SK-N-SH (cell line): ENCODE measurements around the gene ZCCHC8. TPM values are rescaled to one million over a fixed set of nuclear protein-coding genes. Genes with fewer than 3 reads are reported as not detected.

ENCODE experiments used
- CTCF ChIA-PET: fragments of 300-600, 350-600 bp; formaldehyde crosslinking; extraction: SDS; loops from one replicate; lab custom pipeline; 2021; lab: Yijun Ruan, JAX
- POLR2A ChIA-PET: fragments of 350-600 bp; sonication (Branson Sonifier 250); formaldehyde crosslinking; extraction: SDS; loops from one replicate; lab custom pipeline; 2020; ENCODE audit warnings: antibody characterized with exemption, inconsistent platforms; lab: Yijun Ruan, JAX
- DNase-seq: peaks from one replicate; pipeline ENCODE4 v3.0.0; 2012
- H2AFZ ChIP-seq: fragments of 200-600 bp; sonication (generic); 2 replicates; pipeline ENCODE4 v1.8.1; 2016; ENCODE audit warnings: antibody characterized with exemption, mild to moderate bottlenecking, low read depth
- H3F3A ChIP-seq: fragments of 200-600 bp; sonication (generic); replicated peaks from 2 replicates; pipeline ENCODE3; 2016; ENCODE audit warnings: antibody characterized with exemption, mild to moderate bottlenecking; ENCODE audit not compliant: insufficient read depth
- H3K27ac ChIP-seq, 2 experiments: fragments of 200-500 bp in 1 of 2; fragments of 200-600 bp in 1 of 2; sonication (Bioruptor generic) in 1 of 2; sonication (generic), shearing (Covaris generic) in 1 of 2; 2 replicates each; pipeline versions ENCODE4 v1.5.1 to v1.6.1; 2014 to 2016; ENCODE audit warnings: low read depth in 2 of 2, inconsistent platforms in 1 of 2, low read length in 1 of 2, mild to moderate bottlenecking in 1 of 2, mixed read lengths in 1 of 2
- H3K27me3 ChIP-seq: fragments of 200-600 bp; sonication (generic), shearing (Covaris generic); 2 replicates; pipeline ENCODE4 v1.6.1; 2016; ENCODE audit warnings: mixed run types; ENCODE audit not compliant: insufficient read depth
- H3K36me3 ChIP-seq, 2 experiments: fragments of 200-500 bp in 1 of 2; fragments of 200-600 bp in 1 of 2; sonication (Bioruptor generic) in 1 of 2; sonication (generic) in 1 of 2; replicated peaks in 1 of 2; 2 replicates each; pipeline versions ENCODE3 to v1.5.1; 2014 to 2016; ENCODE audit warnings: low read length in 1 of 2, mild to moderate bottlenecking in 1 of 2; ENCODE audit not compliant: insufficient read depth in 2 of 2, control insufficient read depth in 1 of 2
- H3K4me1 ChIP-seq, 2 experiments: fragments of 200-500 bp in 1 of 2; fragments of 200-600 bp in 1 of 2; sonication (Bioruptor generic) in 1 of 2; sonication (generic), shearing (Covaris generic) in 1 of 2; 2 replicates each; pipeline versions ENCODE4 v1.5.1 to v1.6.1; 2014 to 2016; ENCODE audit warnings: low read depth in 1 of 2, low read length in 1 of 2, mixed run types in 1 of 2; ENCODE audit not compliant: insufficient read depth in 2 of 2, control insufficient read depth in 1 of 2
- H3K4me2 ChIP-seq: fragments of 200-600 bp; sonication (generic), shearing (Covaris generic); 2 replicates; pipeline ENCODE4 v1.6.1; 2017; ENCODE audit warnings: mixed run types
- H3K4me3 ChIP-seq, 2 experiments: fragments of 200-500 bp in 1 of 2; fragments of 200-600 bp in 1 of 2; sonication (Bioruptor generic) in 1 of 2; sonication (generic), shearing (Covaris generic) in 1 of 2; 2 replicates each; pipeline versions ENCODE4 v1.5.1 to v1.8.1; 2014 to 2016; ENCODE audit warnings: low read depth in 2 of 2, inconsistent platforms in 1 of 2, low read length in 1 of 2, mild to moderate bottlenecking in 1 of 2, mixed read lengths in 1 of 2, moderate library complexity in 1 of 2
- H3K79me2 ChIP-seq: fragments of 200-600 bp; sonication (generic); 2 replicates; pipeline ENCODE4 v1.8.1; 2017; ENCODE audit warnings: mild to moderate bottlenecking; ENCODE audit not compliant: insufficient read depth
- H3K9ac ChIP-seq: fragments of 200-600 bp; sonication (generic); 2 replicates; pipeline ENCODE4 v1.6.1; 2017; ENCODE audit warnings: mixed run types
- H3K9me2 ChIP-seq: fragments of 200-600 bp; sonication (generic); 2 replicates; pipeline ENCODE4 v1.6.1; 2017; ENCODE audit warnings: mixed run types
- H3K9me3 ChIP-seq: fragments of 200-600 bp; sonication (generic); 2 replicates; pipeline ENCODE4 v1.6.1; 2017; ENCODE audit warnings: mixed run types, mild to moderate bottlenecking, moderate library complexity
- H4K20me1 ChIP-seq: fragments of 200-600 bp; sonication (generic); 2 replicates; pipeline ENCODE4 v1.6.1; 2017; ENCODE audit warnings: mild to moderate bottlenecking, mixed run types; ENCODE audit not compliant: insufficient read depth
- ELF1 ChIP-seq: IDR thresholded peaks from 2 replicates; pipeline ENCODE4 v1.4.0; 2012
- EP300 ChIP-seq, 2 experiments: IDR thresholded peaks; 2 replicates each; pipeline versions ENCODE4 v1.4.0 to v1.6.1; 2012; ENCODE audit warnings: borderline replicate concordance in 1 of 2, low read depth in 1 of 2, low read length in 1 of 2
- EZH2phosphoT487 ChIP-seq: fragments of 200-600 bp; sonication (generic); IDR thresholded peaks from 2 replicates; pipeline ENCODE4 v1.6.1; 2017; ENCODE audit warnings: low read depth, mixed run types, mild to moderate bottlenecking, antibody characterized with exemption, moderate library complexity, borderline replicate concordance
- FOSL2 ChIP-seq: IDR thresholded peaks from 2 replicates; pipeline ENCODE4 v1.4.0; 2012; ENCODE audit warnings: low read depth, mild to moderate bottlenecking, moderate library complexity, borderline replicate concordance
- FOXJ3 ChIP-seq: sonication (generic); formaldehyde crosslinking; IDR thresholded peaks from 2 replicates; pipeline ENCODE4 v1.5.1; 2020; ENCODE audit warnings: mild to moderate bottlenecking, missing genetic modification reagents
- FOXM1 ChIP-seq: IDR thresholded peaks from 2 replicates; pipeline ENCODE4 v1.4.0; 2012; ENCODE audit warnings: low read depth, mild to moderate bottlenecking
- MAX ChIP-seq: IDR thresholded peaks from 2 replicates; pipeline ENCODE4 v1.4.0; 2012; ENCODE audit warnings: low read depth
- MEF2A ChIP-seq: IDR thresholded peaks from 2 replicates; pipeline ENCODE4 v1.4.0; 2012; ENCODE audit warnings: low read depth, borderline replicate concordance
- MXI1 ChIP-seq: IDR thresholded peaks from 2 replicates; pipeline ENCODE4 v1.6.1; 2012; ENCODE audit warnings: mild to moderate bottlenecking, low read depth, low read length, improper control_type of control experiment
- NRF1 ChIP-seq: IDR thresholded peaks from 2 replicates; pipeline ENCODE4 v1.6.1; 2012; ENCODE audit warnings: low read depth, mild to moderate bottlenecking, low read length
- RAD21 ChIP-seq: IDR thresholded peaks from 2 replicates; pipeline ENCODE4 v1.6.1; 2012; ENCODE audit warnings: mild to moderate bottlenecking, low read length
- REST ChIP-seq: IDR thresholded peaks from 2 replicates; pipeline ENCODE4 v1.6.1; 2012; ENCODE audit warnings: mild to moderate bottlenecking, low read depth, low read length, moderate library complexity
- YY1 ChIP-seq: IDR thresholded peaks from 2 replicates; pipeline ENCODE4 v1.4.0; 2012; ENCODE audit warnings: low read depth, mild to moderate bottlenecking
- ZBTB33 ChIP-seq: IDR thresholded peaks from 2 replicates; pipeline ENCODE4 v1.4.0; 2012; ENCODE audit warnings: low read depth, borderline replicate concordance
- WGBS: methylation state at CpG from one replicate; pipeline ENCODE4 v1.1.6; 2017; ENCODE audit warnings: low lambda C conversion rate; 5-methylcytosine and 5-hydroxymethylcytosine counted together
- polyA plus RNA-seq, 3 experiments: library from polyadenylated mRNA; depleted of rRNA; stranded (reverse); fragments of >200 nt; gene quantifications; 2 replicates each; pipeline ENCODE4 v1.2.3, GENCODE V29; 2012

The ZCCHC8 gene
- polyA plus RNA-seq, 1 of the 3 experiments (the other 2 are of a cell fraction) = 11.3 TPM

GRCh38 chr12:122545855-122546254, 45.1 kb upstream of the ZCCHC8 start:
- peaks cover 14 to 49% of the 10 kb centered on the region in 2 experiments for H3K36me3 ChIP-seq
- H3F3A ChIP-seq = peaks cover 11% of the 10 kb centered on the region
- 94% methylated on average over 2 of the region's 2 CpGs for WGBS
- CTCF ChIA-PET = no interaction called here
- no peak for DNase-seq
- no peak overlapping the region for H3K4me2 ChIP-seq
- no peak overlapping the region for H3K27ac ChIP-seq
- H3K27me3 ChIP-seq = no peaks in the 10 kb centered on the region
- no peak overlapping the region for H3K4me3 ChIP-seq
- H2AFZ ChIP-seq = no peak overlapping the region
- no peaks in the 10 kb centered on the region for H3K9me3 ChIP-seq
- H3K4me1 ChIP-seq = no peaks in the 10 kb centered on the region
- H3K79me2 ChIP-seq = no peaks in the 10 kb centered on the region
- TF ChIP-seq MXI1 = no peak
- TF ChIP-seq NRF1 = no peak
- no peak for TF ChIP-seq FOSL2
- TF ChIP-seq FOXM1 = no peak
- no peak for TF ChIP-seq ZBTB33
- TF ChIP-seq EZH2phosphoT487 = no peak
- no peak for TF ChIP-seq ELF1
- no peak for TF ChIP-seq MAX
- TF ChIP-seq EP300 (IDR thresholded peaks at IDR 0.05; ENCODE audit: borderline replicate concordance in 1 of 2, low read depth in 1 of 2, low read length in 1 of 2) = no peak
- no peak for TF ChIP-seq YY1
- TF ChIP-seq MEF2A = no peak
- TF ChIP-seq FOXJ3 (CRISPR knock-in tag) = no peak
- no peak for TF ChIP-seq RAD21
- TF ChIP-seq REST = no peak
- POLR2A ChIA-PET = no interaction called here
- H4K20me1 ChIP-seq = no peaks in the 10 kb centered on the region
- no peaks in the 10 kb centered on the region for H3K9me2 ChIP-seq
- H3K9ac ChIP-seq = no peak overlapping the region
